Measurements from ENCODE around the gene EID2. TPM values are rescaled to one million over a fixed set of nuclear protein-coding genes. Genes with fewer than 3 reads are reported as not detected.

EID2 gene
- polyA plus RNA-seq, 4 donors, result 9.9 to 13.4 (median 11.9) TPM

GRCh38 chr19:39563408-39563807 is 23.4 kb upstream of the EID2 start:
- DNase-seq (no peak), FAIRE-seq (no peak)
- Histone ChIP-seq H3K4me1 (ENCODE audit: control insufficient read depth in 3 of 3, insufficient read depth in 2 of 3, low read depth in 1 of 3, low read length in 2 of 3) (no peaks in the 10 kb centered on the region), H3K27ac (ENCODE audit: low read depth in 1 of 3, low read length in 2 of 3) (no peak overlapping the region), H3K36me3 (ENCODE audit: control insufficient read depth in 3 of 3, insufficient read depth in 2 of 3, low read depth in 1 of 3, low read length in 3 of 3) (no peaks in the 10 kb centered on the region), H3K27me3 (ENCODE audit: control insufficient read depth in 3 of 3, insufficient read depth in 3 of 3, low read length in 3 of 3) (peaks cover 0 to 3% (median 0%) of the 10 kb centered on the region in 3 donors), H3K9me3 (ENCODE audit: control insufficient read depth in 2 of 2, insufficient read depth in 1 of 2, low read depth in 1 of 2, low read length in 1 of 2) (no peaks in the 10 kb centered on the region), H3K4me3 (ENCODE audit: low read depth in 1 of 3, low read length in 3 of 3) (no peak overlapping the region)
- WGBS, 3 donors, result 75 to 83% (median 80%) methylated on average over 2 of the region's 2 CpGs

- Histone ChIP-seq H3K27ac (ENCODE audit: low read depth in 1 of 3, low read length in 2 of 3) (peak overlapping the region in 1 of 3 donors; percentile 14), H3K9me3 (ENCODE audit: control insufficient read depth in 2 of 2, insufficient read depth in 1 of 2, low read depth in 1 of 2, low read length in 1 of 2) (no peaks in the 10 kb centered on the region), H3K4me1 (ENCODE audit: control insufficient read depth in 3 of 3, insufficient read depth in 2 of 3, low read depth in 1 of 3, low read length in 2 of 3) (no peaks in the 10 kb centered on the region), H3K36me3 (ENCODE audit: control insufficient read depth in 3 of 3, insufficient read depth in 2 of 3, low read depth in 1 of 3, low read length in 3 of 3) (no peaks in the 10 kb centered on the region), H3K4me3 (ENCODE audit: low read depth in 1 of 3, low read length in 3 of 3) (no peak overlapping the region), H3K27me3 (ENCODE audit: control insufficient read depth in 3 of 3, insufficient read depth in 3 of 3, low read length in 3 of 3) (peaks cover 0 to 3% (median 0%) of the 10 kb centered on the region in 3 donors)
- WGBS, 3 donors, result 50 to 63% (median 57%) methylated on average over 6 of the region's 6 CpGs
- DNase-seq (peak in 1 of 2 donors; percentile 22), FAIRE-seq (no peak)
Observed at GRCh38 chr19:39558624-39559117, 18.7 kb upstream of the EID2 start.

- FAIRE-seq, result no peak
- H3K27ac ChIP-seq (ENCODE audit: low read depth in 1 of 3, low read length in 2 of 3), result peak overlapping the region in 2 of 3 donors; percentile 35 to 73
Observed at GRCh38 chr19:39557811-39558623, 18.1 kb upstream of the EID2 start.

GRCh38 chr19:39555883-39556282 is 15.9 kb upstream of the EID2 start:
- FAIRE-seq (no peak), DNase-seq (no peak)
- 41 to 69% (median 50%) methylated on average over 1 of the region's 1 CpG for WGBS, 3 donors
- no peak overlapping the region for H3K27ac ChIP-seq (ENCODE audit: low read depth in 1 of 3, low read length in 2 of 3)
- no peaks in the 10 kb centered on the region for H3K36me3 ChIP-seq (ENCODE audit: control insufficient read depth in 3 of 3, insufficient read depth in 2 of 3, low read depth in 1 of 3, low read length in 3 of 3)
- H3K27me3 ChIP-seq (ENCODE audit: control insufficient read depth in 3 of 3, insufficient read depth in 3 of 3, low read length in 3 of 3), result no peaks in the 10 kb centered on the region
- H3K4me1 ChIP-seq (ENCODE audit: control insufficient read depth in 3 of 3, insufficient read depth in 2 of 3, low read depth in 1 of 3, low read length in 2 of 3), result no peaks in the 10 kb centered on the region
- H3K9me3 ChIP-seq (ENCODE audit: control insufficient read depth in 2 of 2, insufficient read depth in 1 of 2, low read depth in 1 of 2, low read length in 1 of 2), result no peaks in the 10 kb centered on the region
- no peak overlapping the region for H3K4me3 ChIP-seq (ENCODE audit: low read depth in 1 of 3, low read length in 3 of 3)

More at GRCh38 chr19:39557811-39558623, 18.1 kb upstream of the EID2 start:
- H3K4me3 ChIP-seq (ENCODE audit: low read depth in 1 of 3, low read length in 3 of 3), result no peak overlapping the region
- DNase-seq, result peak; percentile 8 to 45
- no peaks in the 10 kb centered on the region for H3K4me1 ChIP-seq (ENCODE audit: control insufficient read depth in 3 of 3, insufficient read depth in 2 of 3, low read depth in 1 of 3, low read length in 2 of 3)
- no peaks in the 10 kb centered on the region for H3K9me3 ChIP-seq (ENCODE audit: control insufficient read depth in 2 of 2, insufficient read depth in 1 of 2, low read depth in 1 of 2, low read length in 1 of 2)
- H3K27me3 ChIP-seq (ENCODE audit: control insufficient read depth in 3 of 3, insufficient read depth in 3 of 3, low read length in 3 of 3), result peaks cover 0 to 2% (median 0%) of the 10 kb centered on the region in 3 donors
- 29 to 55% (median 34%) methylated on average over 5 of the region's 5 CpGs for WGBS, 3 donors
- no peaks in the 10 kb centered on the region for H3K36me3 ChIP-seq (ENCODE audit: control insufficient read depth in 3 of 3, insufficient read depth in 2 of 3, low read depth in 1 of 3, low read length in 3 of 3)

- FAIRE-seq, result no peak
- H3K9me3 ChIP-seq (ENCODE audit: control insufficient read depth in 2 of 2, insufficient read depth in 1 of 2, low read depth in 1 of 2, low read length in 1 of 2), result no peaks in the 10 kb centered on the region
- H3K27ac ChIP-seq (ENCODE audit: low read depth in 1 of 3, low read length in 2 of 3), result no peak overlapping the region
- no peaks in the 10 kb centered on the region for H3K4me1 ChIP-seq (ENCODE audit: control insufficient read depth in 3 of 3, insufficient read depth in 2 of 3, low read depth in 1 of 3, low read length in 2 of 3)
- 63 to 68% (median 66%) methylated on average over 4 of the region's 4 CpGs for WGBS, 3 donors
- DNase-seq, result no peak
- no peaks in the 10 kb centered on the region for H3K36me3 ChIP-seq (ENCODE audit: control insufficient read depth in 3 of 3, insufficient read depth in 2 of 3, low read depth in 1 of 3, low read length in 3 of 3)
- H3K27me3 ChIP-seq (ENCODE audit: control insufficient read depth in 3 of 3, insufficient read depth in 3 of 3, low read length in 3 of 3), result no peaks in the 10 kb centered on the region
- no peak overlapping the region for H3K4me3 ChIP-seq (ENCODE audit: low read depth in 1 of 3, low read length in 3 of 3)
Observed at GRCh38 chr19:39554701-39555311, 14.8 kb upstream of the EID2 start.

GRCh38 chr19:39553082-39553652 is 13.2 kb upstream of the EID2 start:
- 51 to 64% (median 52%) methylated on average over 7 of the region's 7 CpGs for WGBS, 3 donors
- H3K36me3 ChIP-seq (ENCODE audit: control insufficient read depth in 3 of 3, insufficient read depth in 2 of 3, low read depth in 1 of 3, low read length in 3 of 3), result no peaks in the 10 kb centered on the region
- H3K9me3 ChIP-seq (ENCODE audit: control insufficient read depth in 2 of 2, insufficient read depth in 1 of 2, low read depth in 1 of 2, low read length in 1 of 2), result no peaks in the 10 kb centered on the region
- no peaks in the 10 kb centered on the region for H3K4me1 ChIP-seq (ENCODE audit: control insufficient read depth in 3 of 3, insufficient read depth in 2 of 3, low read depth in 1 of 3, low read length in 2 of 3)
- no peak for FAIRE-seq
- no peak overlapping the region for H3K4me3 ChIP-seq (ENCODE audit: low read depth in 1 of 3, low read length in 3 of 3)
- H3K27ac ChIP-seq (ENCODE audit: low read depth in 1 of 3, low read length in 2 of 3), result no peak overlapping the region
- no peaks in the 10 kb centered on the region for H3K27me3 ChIP-seq (ENCODE audit: control insufficient read depth in 3 of 3, insufficient read depth in 3 of 3, low read length in 3 of 3)
- DNase-seq, result no peak

GRCh38 chr19:39550197-39550596 is 10.2 kb upstream of the EID2 start:
- DNase-seq (no peak), FAIRE-seq (no peak)
- no peaks in the 10 kb centered on the region for H3K4me1 ChIP-seq (ENCODE audit: control insufficient read depth in 3 of 3, insufficient read depth in 2 of 3, low read depth in 1 of 3, low read length in 2 of 3)
- peaks cover 0 to 4% (median 0%) of the 10 kb centered on the region in 3 donors for H3K27me3 ChIP-seq (ENCODE audit: control insufficient read depth in 3 of 3, insufficient read depth in 3 of 3, low read length in 3 of 3)
- no peaks in the 10 kb centered on the region for H3K36me3 ChIP-seq (ENCODE audit: control insufficient read depth in 3 of 3, insufficient read depth in 2 of 3, low read depth in 1 of 3, low read length in 3 of 3)
- no peak overlapping the region for H3K4me3 ChIP-seq (ENCODE audit: low read depth in 1 of 3, low read length in 3 of 3)
- 51 to 80% (median 62%) methylated on average over 5 of the region's 5 CpGs for WGBS, 3 donors
- H3K9me3 ChIP-seq (ENCODE audit: control insufficient read depth in 2 of 2, insufficient read depth in 1 of 2, low read depth in 1 of 2, low read length in 1 of 2), result no peaks in the 10 kb centered on the region
- no peak overlapping the region for H3K27ac ChIP-seq (ENCODE audit: low read depth in 1 of 3, low read length in 2 of 3)

GRCh38 chr19:39546599-39546998 is 6.6 kb upstream of the EID2 start:
- Histone ChIP-seq H3K27ac (ENCODE audit: low read depth in 1 of 3, low read length in 2 of 3) (no peak overlapping the region), H3K36me3 (ENCODE audit: control insufficient read depth in 3 of 3, insufficient read depth in 2 of 3, low read depth in 1 of 3, low read length in 3 of 3) (no peaks in the 10 kb centered on the region), H3K27me3 (ENCODE audit: control insufficient read depth in 3 of 3, insufficient read depth in 3 of 3, low read length in 3 of 3) (peaks cover 0 to 4% (median 0%) of the 10 kb centered on the region in 3 donors), H3K4me1 (ENCODE audit: control insufficient read depth in 3 of 3, insufficient read depth in 2 of 3, low read depth in 1 of 3, low read length in 2 of 3) (no peaks in the 10 kb centered on the region), H3K9me3 (ENCODE audit: control insufficient read depth in 2 of 2, insufficient read depth in 1 of 2, low read depth in 1 of 2, low read length in 1 of 2) (no peaks in the 10 kb centered on the region), H3K4me3 (ENCODE audit: low read depth in 1 of 3, low read length in 3 of 3) (no peak overlapping the region)
- WGBS, 3 donors, result 34 to 55% (median 45%) methylated on average over 8 of the region's 8 CpGs
- FAIRE-seq (no peak), DNase-seq (no peak)
